ENCODE measurements around the gene MIDN.
A peak's percentile ranks its signal among the peaks of the same experiment; 100 is the strongest.

The MIDN gene

GRCh38 chr19:1252821-1253513 lies 4.6 kb downstream of the MIDN start (continued):
- peak; percentile 94 for TF ChIP-seq ZNF18 (tag by site-specific recombination; IDR thresholded peaks at IDR 0.05)
- no peak for TF ChIP-seq ZNF473 (tag by site-specific recombination; IDR thresholded peaks at IDR 0.05)
- TF ChIP-seq OSR2 (tag by site-specific recombination; IDR thresholded peaks at IDR 0.05), result peak; percentile 45; the same call in 1 of the 2 replicates
- 0 out of 2 replicates have a peak, but pooled peaks have one; percentile 39 for TF ChIP-seq ZNF24 (tag by site-specific recombination; IDR thresholded peaks at IDR 0.05)
- no peak for TF ChIP-seq ZBTB6 (tag by site-specific recombination; IDR thresholded peaks at IDR 0.05)
- TF ChIP-seq KLF1 (tag by site-specific recombination; IDR thresholded peaks at IDR 0.05), result peak; percentile 80
- TF ChIP-seq GLIS2 (tag by site-specific recombination; IDR thresholded peaks at IDR 0.05), result peak; percentile 82
- TF ChIP-seq ZNF600 (tag by site-specific recombination; IDR thresholded peaks at IDR 0.05), result 0 out of 2 replicates have a peak, but pooled peaks have one; percentile 14
- no peak for TF ChIP-seq REPIN1 (tag by site-specific recombination; IDR thresholded peaks at IDR 0.05; ENCODE audit: low read depth)
- peak; percentile 94 for TF ChIP-seq ZIC2 (tag by site-specific recombination; IDR thresholded peaks at IDR 0.05)

GRCh38 chr19:1253514-1254080 lies 5.2 kb downstream of the MIDN start:
- H3K4me3 ChIP-seq (ENCODE audit: low read depth, low read length), result peak overlapping the region; percentile 92
- peaks cover 16% of the 10 kb centered on the region for H3K4me1 ChIP-seq (ENCODE audit: control insufficient read depth, insufficient read depth, low read length)
- H3K36me3 ChIP-seq (ENCODE audit: control insufficient read depth in 2 of 2, insufficient read depth in 1 of 2, low read length in 2 of 2), result peaks cover 21 to 58% of the 10 kb centered on the region in 2 experiments
- H3K9me3 ChIP-seq (ENCODE audit: control insufficient read depth, insufficient read depth, low read depth, low read length), result no peaks in the 10 kb centered on the region
- H3K27ac ChIP-seq (ENCODE audit: extremely low read depth, low read depth, low read length), result peak overlapping the region; percentile 100
- CTCF ChIA-PET, result interaction anchor here (0.6 to 2.7 kb wide), 4 partner anchors 10 to 626 kb away, joined by 3 to 13 read pairs (median 12); partner anchors contain the start of gene CIRBP
- POLR2A ChIA-PET, result interaction anchor here (0.5 to 10.8 kb wide), 13 partner anchors 8 to 252 kb away, joined by 3 to 407 read pairs (median 5); partner anchors contain the start of genes ATP5F1D, CIRBP and FAM174C
- TF ChIP-seq ZNF561 (tag by site-specific recombination; IDR thresholded peaks at IDR 0.05; ENCODE audit: borderline replicate concordance), result no peak
- TF ChIP-seq ZNF629 (tag by site-specific recombination; IDR thresholded peaks at IDR 0.05), result no peak
- no peak for TF ChIP-seq ZNF138 (tag by site-specific recombination; IDR thresholded peaks at IDR 0.05; ENCODE audit: borderline replicate concordance)
- peak; percentile 35; the same call in 1 of the 2 replicates for TF ChIP-seq EGR2 (tag by site-specific recombination; IDR thresholded peaks at IDR 0.05; ENCODE audit: low read depth)
- 0 out of 2 replicates have a peak, but pooled peaks have one; percentile 4 for TF ChIP-seq TSHZ1 (tag by site-specific recombination; IDR thresholded peaks at IDR 0.05; ENCODE audit: borderline replicate concordance)
- TF ChIP-seq PATZ1 (tag by site-specific recombination; IDR thresholded peaks at IDR 0.05), result peak; percentile 63
- TF ChIP-seq ZNF114 (tag by site-specific recombination; IDR thresholded peaks at IDR 0.05), result no peak
- 0 out of 2 replicates have a peak, but pooled peaks have one; percentile 4 for TF ChIP-seq SP7 (tag by site-specific recombination; IDR thresholded peaks at IDR 0.05)
- TF ChIP-seq ZNF239 (tag by site-specific recombination; IDR thresholded peaks at IDR 0.05), result no peak
- no peak for TF ChIP-seq ZNF791 (tag by site-specific recombination; IDR thresholded peaks at IDR 0.05)
- TF ChIP-seq BCL11B (tag by site-specific recombination; IDR thresholded peaks at IDR 0.05; ENCODE audit: low read depth), result no peak
- 0 out of 2 replicates have a peak, but pooled peaks have one; percentile 32 for TF ChIP-seq ZBTB7A (tag by site-specific recombination; IDR thresholded peaks at IDR 0.05; ENCODE audit: low read depth)
- TF ChIP-seq SP2 (tag by site-specific recombination; IDR thresholded peaks at IDR 0.05), result 0 out of 2 replicates have a peak, but pooled peaks have one; percentile 1
- peak; percentile 15; the same call in 1 of the 2 replicates for TF ChIP-seq ZEB2 (tag by site-specific recombination; IDR thresholded peaks at IDR 0.05)
- TF ChIP-seq ZNF510 (tag by site-specific recombination; IDR thresholded peaks at IDR 0.05; ENCODE audit: insufficient replicate concordance), result no peak
- TF ChIP-seq ZFHX2 (tag by site-specific recombination; conservative IDR thresholded peaks at IDR 0.05), result peak; percentile 32; the same call in 1 of the 2 replicates
